ENCODE data around the gene FAM156A.
"Not testable (repeated sequence)": the region's sequence is repeated elsewhere in the genome, so short reads cannot be mapped to it uniquely, and the experiment has no call there.

DNA sequence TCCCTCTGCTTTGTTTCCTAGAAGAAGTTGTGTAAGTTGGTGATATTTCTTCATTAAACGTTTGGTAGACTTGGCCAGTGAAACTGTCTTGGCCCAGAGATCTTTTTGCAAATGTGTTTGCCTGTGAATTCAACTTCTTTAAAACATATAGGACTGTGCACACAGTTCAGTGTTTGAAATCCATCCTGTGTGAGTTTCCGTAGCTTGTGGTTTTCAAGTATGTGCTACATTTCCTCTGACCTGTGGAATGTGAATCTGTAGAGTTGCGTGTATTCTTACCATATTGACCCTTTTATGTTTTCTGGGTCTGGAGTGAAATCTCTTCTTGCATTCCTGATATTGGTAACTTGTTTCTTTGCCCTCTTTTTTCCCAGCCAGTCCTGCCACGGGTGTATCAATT is 52.2 kb downstream of the FAM156A start:
- TF ChIP-seq EZH2 (IDR thresholded peaks at IDR 0.05; ENCODE audit: borderline replicate concordance, low read depth, low read length, severe bottlenecking); POLR2AphosphoS5 (IDR thresholded peaks at IDR 0.05; ENCODE audit: insufficient read depth, low read depth, low read length); POLR2A (IDR thresholded peaks at IDR 0.05; ENCODE audit: low read depth, low read length): not testable (repeated sequence)
- TF ChIP-seq, protein P1, sequence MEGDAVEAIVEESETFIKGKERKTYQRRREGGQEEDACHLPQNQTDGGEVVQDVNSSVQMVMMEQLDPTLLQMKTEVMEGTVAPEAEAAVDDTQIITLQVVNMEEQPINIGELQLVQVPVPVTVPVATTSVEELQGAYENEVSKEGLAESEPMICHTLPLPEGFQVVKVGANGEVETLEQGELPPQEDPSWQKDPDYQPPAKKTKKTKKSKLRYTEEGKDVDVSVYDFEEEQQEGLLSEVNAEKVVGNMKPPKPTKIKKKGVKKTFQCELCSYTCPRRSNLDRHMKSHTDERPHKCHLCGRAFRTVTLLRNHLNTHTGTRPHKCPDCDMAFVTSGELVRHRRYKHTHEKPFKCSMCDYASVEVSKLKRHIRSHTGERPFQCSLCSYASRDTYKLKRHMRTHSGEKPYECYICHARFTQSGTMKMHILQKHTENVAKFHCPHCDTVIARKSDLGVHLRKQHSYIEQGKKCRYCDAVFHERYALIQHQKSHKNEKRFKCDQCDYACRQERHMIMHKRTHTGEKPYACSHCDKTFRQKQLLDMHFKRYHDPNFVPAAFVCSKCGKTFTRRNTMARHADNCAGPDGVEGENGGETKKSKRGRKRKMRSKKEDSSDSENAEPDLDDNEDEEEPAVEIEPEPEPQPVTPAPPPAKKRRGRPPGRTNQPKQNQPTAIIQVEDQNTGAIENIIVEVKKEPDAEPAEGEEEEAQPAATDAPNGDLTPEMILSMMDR (IDR thresholded peaks at IDR 0.05; ENCODE audit: extremely low read depth in 1 of 2, insufficient read depth in 1 of 2, low read depth in 1 of 2, low read length in 2 of 2): not testable (repeated sequence)
